HS-5 (cell line): ENCODE data around the gene CPN1.
"Not testable (repeated sequence)": the region's sequence is repeated elsewhere in the genome, so short reads cannot be mapped to it uniquely, and the experiment has no call there.

Experiments used
- DNase-seq: peaks from one replicate; pipeline ENCODE4 v3.0.0-alpha.2; 2012; ENCODE audit warnings: low read depth

The CPN1 gene

GRCh38 chr10:100081075-100082001, at the start of gene CPN1:
TSS of gene CPN1 (minus strand) at chr10:100081869. CDS start at chr10:100081625, 244 bp downstream.
- no peak for DNase-seq

GRCh38 chr10:100130831-100131230, 49.2 kb upstream of the CPN1 start:
- no peak for DNase-seq

GRCh38 chr10:100129424-100129823, 47.8 kb upstream of the CPN1 start:
- DNase-seq: no peak

- no peak for DNase-seq
These were observed 47.3 kb upstream of the CPN1 start for GRCh38 chr10:100128951-100129350.

GRCh38 chr10:100125335-100125734, 43.7 kb upstream of the CPN1 start:
- not testable (repeated sequence) for DNase-seq

DNA sequence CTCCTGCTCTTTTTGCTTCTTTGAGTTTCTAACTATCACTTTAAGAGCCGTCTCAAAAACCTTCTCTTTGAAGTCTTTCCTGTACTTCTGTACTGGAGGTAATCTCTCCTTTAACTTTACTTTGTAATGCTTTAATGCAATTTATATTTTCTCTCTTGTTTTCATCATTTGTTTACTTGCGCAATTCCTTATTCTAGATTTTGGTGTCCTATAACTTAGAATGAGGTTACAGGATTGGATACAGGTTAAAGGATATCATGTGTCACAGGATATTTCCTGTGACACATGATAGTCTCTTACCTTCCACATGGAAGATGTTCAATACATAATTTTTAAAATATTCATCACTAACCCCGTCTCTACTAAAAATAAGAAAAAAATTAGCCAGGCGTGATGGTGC, 42.4 kb upstream of the CPN1 start:
- no peak for DNase-seq

DNA sequence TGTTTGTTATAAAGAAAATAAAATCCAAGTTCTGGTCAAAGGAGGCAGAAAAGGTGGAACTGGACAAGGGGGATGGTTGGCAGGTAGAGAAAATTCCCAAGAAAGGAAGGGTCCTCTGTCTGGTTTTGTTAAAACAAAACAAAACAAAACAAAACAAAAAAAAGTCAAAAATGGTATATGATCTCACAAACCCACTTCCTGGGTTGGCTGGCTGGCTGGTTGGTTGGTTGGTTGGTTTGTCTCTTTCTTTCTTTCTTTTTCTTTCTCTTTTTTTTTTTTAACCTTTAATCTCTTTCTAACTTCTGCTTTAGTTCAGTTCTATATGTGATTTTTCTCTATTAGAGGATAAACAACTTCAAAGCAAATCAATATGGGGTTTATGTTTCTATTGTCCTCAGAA, 41.1 kb upstream of the CPN1 start:
- DNase-seq: no peak

DNA sequence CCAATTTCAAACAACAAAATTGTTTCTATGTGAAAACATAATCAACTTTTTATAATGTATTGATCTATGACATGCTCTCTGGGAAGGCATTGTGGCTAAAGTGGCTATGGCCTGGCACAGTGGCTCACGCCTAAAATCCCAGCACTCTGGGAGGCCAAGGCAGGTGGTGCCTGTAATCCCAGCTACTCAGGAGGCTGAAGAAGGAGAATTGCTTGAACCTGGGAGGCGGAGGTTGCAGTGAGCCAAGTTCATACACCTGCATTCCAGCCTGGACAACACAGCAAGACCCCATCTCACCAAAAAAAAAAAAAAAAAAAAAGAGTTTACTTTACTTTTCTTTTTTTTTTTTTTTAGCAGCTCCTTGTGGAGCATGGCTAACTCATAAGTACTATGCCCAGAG, 38.9 kb upstream of the CPN1 start:
- DNase-seq: no peak

DNA sequence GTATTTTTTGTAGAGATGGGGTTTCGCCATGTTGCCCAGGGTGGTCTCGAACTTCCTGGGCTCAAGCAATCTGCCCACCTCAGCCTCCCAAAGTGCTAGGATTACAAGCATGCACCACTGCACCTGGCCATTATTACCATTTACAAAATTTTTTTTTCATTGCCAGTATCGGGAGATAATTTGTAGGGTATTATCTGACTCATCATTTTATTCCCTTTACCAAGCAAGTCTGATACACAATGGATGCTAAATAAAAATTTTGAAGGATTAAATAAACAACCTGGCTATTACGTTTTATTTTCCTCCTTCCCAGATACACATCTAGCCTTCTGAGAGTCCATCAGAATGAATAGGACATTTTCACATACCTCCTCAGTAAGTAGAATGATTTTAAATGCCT, 38.1 kb upstream of the CPN1 start:
- DNase-seq: no peak

DNA sequence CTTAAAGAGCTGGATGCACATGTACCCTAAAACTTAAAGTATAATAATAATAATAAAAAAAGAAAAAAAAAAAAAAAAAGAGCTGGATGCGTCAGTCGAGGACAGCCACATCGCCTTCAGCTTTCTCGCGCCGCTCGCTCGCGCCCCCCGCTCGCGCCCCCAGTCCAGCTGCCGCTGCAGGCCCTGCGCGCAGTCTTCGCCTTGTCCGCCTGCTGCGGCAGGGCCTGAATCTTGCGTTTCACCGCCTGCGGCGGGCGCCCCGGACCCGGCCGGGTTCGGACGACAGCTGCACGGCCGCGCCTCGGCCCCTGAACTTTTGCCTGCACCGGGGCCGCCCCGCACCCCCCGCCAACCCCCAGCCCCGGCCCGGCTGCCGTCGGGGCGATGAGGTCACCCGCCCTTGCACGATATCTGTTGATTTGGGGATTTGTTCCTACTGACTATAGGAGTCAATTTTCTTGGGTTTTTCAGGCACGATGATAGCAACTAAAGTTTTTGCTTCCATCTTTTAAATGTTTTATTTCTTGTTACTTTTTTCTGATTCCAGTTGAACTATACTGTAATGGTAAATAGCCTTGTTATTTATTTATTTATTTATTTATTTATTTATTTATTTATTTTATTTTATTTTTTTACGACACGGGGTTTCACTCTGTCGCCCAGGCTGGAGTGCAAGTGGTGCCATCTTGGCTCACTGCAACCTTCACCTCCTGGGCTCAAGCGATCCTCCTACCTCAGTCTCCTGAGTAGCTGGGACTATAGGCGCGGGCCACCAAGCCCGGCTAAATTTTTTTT, 33.5 kb upstream of the CPN1 start:
- DNase-seq: no peak

GRCh38 chr10:100114460-100114859, 32.8 kb upstream of the CPN1 start:
- DNase-seq: no peak

- DNase-seq: no peak
These were observed 28.0 kb upstream of the CPN1 start for GRCh38 chr10:100109670-100110069.

GRCh38 chr10:100106865-100107264, 25.2 kb upstream of the CPN1 start:
- no peak for DNase-seq

- DNase-seq: no peak
These were observed 22.6 kb upstream of the CPN1 start for GRCh38 chr10:100104300-100104699.

- no peak for DNase-seq
These were observed 21.9 kb upstream of the CPN1 start for GRCh38 chr10:100103581-100103980.

GRCh38 chr10:100101192-100102076, 19.8 kb upstream of the CPN1 start:
- no peak for DNase-seq

DNA sequence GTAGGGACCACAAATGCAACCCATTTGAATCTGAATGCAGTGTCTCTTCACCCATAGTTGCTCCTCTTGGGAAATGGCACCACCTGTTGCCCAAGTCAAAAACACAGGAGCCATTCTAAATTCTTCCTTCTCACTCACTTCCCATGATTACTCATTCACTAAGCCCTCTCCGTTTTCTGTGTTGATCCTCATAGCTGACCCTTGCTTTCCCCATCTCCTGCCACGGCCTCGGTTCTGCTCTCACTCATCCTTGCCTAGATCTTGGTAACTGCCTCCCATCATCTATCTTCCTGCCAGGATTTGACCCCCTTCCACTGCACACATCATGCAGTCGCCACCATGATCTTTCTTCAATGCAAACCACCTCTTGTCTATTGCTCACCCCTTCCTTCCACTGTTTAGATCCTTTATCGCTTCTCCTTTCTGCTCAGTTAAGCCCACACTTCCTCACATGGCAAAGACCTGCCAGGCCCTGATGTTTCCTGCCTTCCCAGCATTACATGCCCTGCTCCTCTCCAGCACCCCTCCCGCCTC, 19.0 kb upstream of the CPN1 start:
- DNase-seq: no peak

DNA sequence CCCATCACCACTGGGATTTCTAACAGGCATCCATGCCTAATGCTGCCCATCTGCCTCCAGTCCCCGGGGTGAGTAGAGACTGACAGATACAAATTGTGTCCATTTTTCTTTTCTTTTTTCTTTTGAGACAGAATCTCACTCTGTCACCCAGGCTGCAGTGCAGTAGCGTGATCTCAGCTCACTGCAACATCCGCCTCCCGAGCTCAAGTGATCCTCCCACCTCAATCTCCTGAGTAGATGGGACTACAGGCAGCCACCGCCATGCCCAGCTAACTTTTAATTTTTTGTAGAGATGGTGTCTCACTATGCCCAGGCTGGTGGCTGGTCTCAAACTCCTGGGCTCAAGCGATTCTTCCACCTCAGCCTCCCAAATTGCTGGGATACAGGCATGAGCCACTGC, 7.6 kb upstream of the CPN1 start:
- no peak for DNase-seq

DNA sequence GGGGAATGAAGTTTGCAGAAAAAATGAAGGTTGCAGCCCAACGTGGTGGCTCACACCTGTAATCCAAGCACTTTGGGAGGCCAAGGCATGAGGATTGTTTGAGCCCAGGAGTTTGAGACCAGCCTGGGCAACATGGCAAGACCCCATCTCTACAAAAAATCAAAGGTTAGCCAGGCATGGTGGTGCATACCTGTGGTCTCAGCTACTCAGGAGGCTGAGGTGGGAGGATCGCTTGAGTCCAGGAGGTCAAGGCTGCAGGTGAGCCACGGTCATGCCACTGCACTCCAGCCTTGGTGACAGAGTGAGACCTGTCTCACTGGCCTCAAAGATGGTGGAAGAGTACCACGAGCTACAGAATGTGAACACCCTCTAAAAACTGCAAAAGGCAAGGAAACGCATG, 5.0 kb upstream of the CPN1 start:
- not testable (repeated sequence) for DNase-seq

- no peak for DNase-seq
These were observed 3.9 kb upstream of the CPN1 start for GRCh38 chr10:100085596-100085995.

DNA sequence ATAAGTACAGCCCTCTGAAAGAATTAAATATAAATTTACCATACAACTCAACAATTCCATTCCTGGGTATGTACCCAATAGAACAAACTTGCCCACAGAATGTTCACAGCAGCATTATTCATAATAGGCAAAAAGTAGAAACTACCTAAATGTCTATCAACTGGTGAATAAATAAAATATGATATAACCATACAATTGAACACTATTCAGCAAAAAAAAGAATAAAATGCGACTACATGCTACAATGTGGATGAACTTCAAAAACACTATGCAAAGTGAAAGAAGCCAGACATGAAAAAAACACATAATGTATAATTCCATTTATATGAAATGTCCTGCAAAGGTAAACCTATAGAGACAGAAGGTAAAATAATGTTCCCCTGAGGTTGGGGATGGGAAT, 2.0 kb upstream of the CPN1 start:
- DNase-seq: no peak

DNA sequence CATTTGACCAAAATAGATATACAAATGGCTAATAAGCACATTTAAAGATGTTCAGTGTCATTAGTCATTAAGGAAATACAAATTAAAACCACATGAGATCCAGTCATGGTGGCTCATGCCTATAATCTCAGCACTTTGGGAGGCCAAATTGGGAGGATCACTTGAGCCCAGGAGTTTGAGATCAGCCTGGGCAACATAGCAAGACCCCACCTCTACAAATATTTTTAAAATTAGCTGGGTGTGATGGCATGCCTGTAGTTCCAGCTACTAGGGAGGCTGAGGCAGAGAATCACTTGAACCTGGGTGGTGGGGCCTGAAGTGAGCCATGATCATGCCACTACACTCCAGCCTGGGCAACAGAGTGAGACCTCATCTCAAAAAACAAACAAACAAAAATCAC, 607 bp upstream of the CPN1 start:
- not testable (repeated sequence) for DNase-seq
